Skeletal muscle satellite cell (primary cell): Measurements from ENCODE around the gene XYLT1.

ENCODE experiments used
- H3K27me3 ChIP-seq: 2 replicates; pipeline ENCODE4 v1.7.0; 2013; ENCODE audit warnings: low read length; ENCODE audit not compliant: control insufficient read depth, insufficient read depth
- H3K36me3 ChIP-seq: 2 replicates; pipeline ENCODE4 v1.7.0; 2013; ENCODE audit warnings: mild to moderate bottlenecking, control low read depth, low read length; ENCODE audit not compliant: insufficient read depth
- H3K4me1 ChIP-seq: 2 replicates; pipeline ENCODE4 v1.7.0; 2013; ENCODE audit warnings: low read length; ENCODE audit not compliant: control insufficient read depth, insufficient read depth
- H3K4me2 ChIP-seq: 2 replicates; pipeline ENCODE4 v1.7.0; 2013; ENCODE audit warnings: mild to moderate bottlenecking, low read length
- H3K4me3 ChIP-seq: 2 replicates; pipeline ENCODE4 v1.7.0; 2013; ENCODE audit warnings: low read length
- H3K9ac ChIP-seq: 2 replicates; pipeline ENCODE4 v1.7.0; 2013; ENCODE audit warnings: mild to moderate bottlenecking, low read depth, low read length, moderate library complexity
- H3K9me3 ChIP-seq: replicated peaks from 2 replicates; pipeline ENCODE4 v1.7.0; 2013; ENCODE audit warnings: mild to moderate bottlenecking, control low read depth, low read length

XYLT1 gene

DNA sequence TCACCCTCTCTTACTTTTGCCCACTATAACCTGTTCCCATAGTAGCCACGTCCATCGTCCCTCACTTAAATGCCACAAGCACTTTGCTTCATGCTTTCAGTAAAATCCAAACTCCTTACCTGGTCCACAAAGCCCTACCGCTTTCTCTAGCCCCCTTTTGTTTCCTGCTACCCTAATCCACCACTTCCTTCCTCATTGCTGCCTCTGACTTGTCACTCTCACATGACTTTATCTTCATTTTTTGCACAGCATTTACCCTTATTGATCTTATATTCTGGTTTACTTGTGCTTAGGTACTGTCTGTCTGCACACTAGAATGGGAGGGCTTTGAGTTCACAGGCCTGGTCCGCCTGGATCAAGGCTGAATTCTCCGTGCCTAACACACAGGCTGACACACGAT is 340.0 kb downstream of the XYLT1 start:
- Histone ChIP-seq H3K36me3 (peaks cover 35% of the 10 kb centered on the region), H3K4me2 (no peak overlapping the region), H3K4me1 (no peaks in the 10 kb centered on the region), H3K9ac (no peak overlapping the region), H3K9me3 (no peaks in the 10 kb centered on the region), H3K4me3 (no peak overlapping the region), H3K27me3 (no peaks in the 10 kb centered on the region)

DNA sequence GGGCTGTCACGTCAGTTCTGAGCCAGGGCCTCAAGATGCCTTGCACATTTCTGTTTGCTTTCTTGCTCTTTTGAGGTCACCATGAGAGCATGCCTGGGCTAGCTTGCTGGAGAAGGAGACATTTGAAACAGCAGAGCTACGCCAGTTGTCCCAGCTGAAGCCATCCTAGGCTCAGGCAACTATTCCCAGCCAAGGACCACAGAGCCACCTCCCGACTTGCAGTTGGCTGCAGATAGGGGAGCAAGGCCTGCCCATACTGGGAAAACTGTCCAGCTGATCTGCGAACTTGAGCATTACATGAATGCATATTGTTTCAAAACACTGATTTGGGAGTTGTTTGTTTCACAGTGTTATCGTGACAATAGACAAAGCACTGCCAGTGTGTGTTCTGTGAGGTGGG is 340.8 kb downstream of the XYLT1 start:
- Histone ChIP-seq H3K9me3 (no peaks in the 10 kb centered on the region), H3K4me2 (no peak overlapping the region), H3K9ac (no peak overlapping the region), H3K4me1 (no peaks in the 10 kb centered on the region), H3K36me3 (peaks cover 41% of the 10 kb centered on the region), H3K4me3 (no peak overlapping the region), H3K27me3 (no peaks in the 10 kb centered on the region)

- no peaks in the 10 kb centered on the region for H3K9me3 ChIP-seq
- no peak overlapping the region for H3K9ac ChIP-seq
- no peak overlapping the region for H3K4me3 ChIP-seq
- peaks cover 36% of the 10 kb centered on the region for H3K36me3 ChIP-seq
- no peaks in the 10 kb centered on the region for H3K4me1 ChIP-seq
- H3K27me3 ChIP-seq: no peaks in the 10 kb centered on the region
- H3K4me2 ChIP-seq: no peak overlapping the region
Measured at GRCh38 chr16:17128791-17129190, 342.0 kb downstream of the XYLT1 start.

DNA sequence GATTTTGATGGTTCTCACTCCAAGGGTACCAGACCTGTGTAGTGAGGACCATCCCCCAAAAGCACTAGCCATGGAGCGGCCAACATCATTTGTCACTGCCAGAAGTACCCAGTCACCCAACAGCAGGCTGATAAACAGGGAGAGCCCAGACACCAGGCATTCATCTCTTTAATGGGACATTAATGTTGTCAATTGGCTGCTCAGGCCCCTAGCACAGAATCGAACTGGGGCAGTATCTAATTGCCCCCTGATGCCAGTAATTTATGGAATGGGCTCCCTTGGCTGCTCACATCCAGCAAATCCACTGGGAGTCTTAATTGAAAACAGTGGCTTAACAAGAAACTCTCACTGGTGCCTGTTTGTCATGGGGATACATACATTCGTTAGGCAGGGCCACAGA is 344.6 kb downstream of the XYLT1 start:
- no peaks in the 10 kb centered on the region for H3K27me3 ChIP-seq
- no peaks in the 10 kb centered on the region for H3K9me3 ChIP-seq
- peaks cover 26% of the 10 kb centered on the region for H3K36me3 ChIP-seq
- no peaks in the 10 kb centered on the region for H3K4me1 ChIP-seq
- no peak overlapping the region for H3K4me2 ChIP-seq
- H3K9ac ChIP-seq: no peak overlapping the region
- no peak overlapping the region for H3K4me3 ChIP-seq

GRCh38 chr16:17125671-17126070 is 345.1 kb downstream of the XYLT1 start:
- peaks cover 26% of the 10 kb centered on the region for H3K36me3 ChIP-seq

DNA sequence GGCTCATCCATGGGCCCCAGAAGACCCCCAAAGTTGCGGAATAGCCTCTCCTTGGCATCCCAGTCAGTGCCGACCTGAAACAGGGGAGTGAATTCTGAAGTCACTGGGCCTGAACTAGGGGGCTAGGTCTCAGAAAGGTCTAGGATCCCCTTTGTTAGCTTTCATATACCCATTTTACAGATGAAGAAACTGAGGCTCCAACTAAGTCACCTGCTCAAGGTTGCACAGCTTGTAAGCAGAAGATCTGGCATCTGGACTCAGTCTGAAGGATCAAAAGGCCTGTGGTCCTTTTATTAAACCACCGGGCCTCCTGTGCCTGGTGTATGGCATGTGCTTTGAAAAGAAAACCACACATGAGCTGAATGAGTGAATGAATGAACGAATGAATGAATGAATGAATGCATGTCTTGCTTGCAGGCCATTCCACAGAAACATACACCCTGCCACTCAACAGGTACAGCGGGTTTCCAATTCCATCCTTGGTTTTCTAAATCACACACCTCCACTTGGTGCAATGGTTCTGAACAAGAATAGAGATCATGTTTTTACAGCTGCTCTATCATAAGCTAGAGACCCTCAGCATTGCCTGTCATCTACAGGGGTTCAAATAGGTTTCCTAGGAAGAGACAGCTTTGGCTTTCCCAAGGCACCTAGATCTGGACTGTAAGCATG is 352.7 kb downstream of the XYLT1 start:
- no peaks in the 10 kb centered on the region for H3K4me1 ChIP-seq
- H3K9me3 ChIP-seq: no peaks in the 10 kb centered on the region
- peaks cover 16% of the 10 kb centered on the region for H3K36me3 ChIP-seq
- H3K27me3 ChIP-seq: no peaks in the 10 kb centered on the region
- no peak overlapping the region for H3K4me2 ChIP-seq
- H3K4me3 ChIP-seq: no peak overlapping the region
- no peak overlapping the region for H3K9ac ChIP-seq

More at GRCh38 chr16:17125671-17126070, 345.1 kb downstream of the XYLT1 start:
- no peaks in the 10 kb centered on the region for H3K27me3 ChIP-seq
- H3K9me3 ChIP-seq: no peaks in the 10 kb centered on the region
- H3K4me2 ChIP-seq: no peak overlapping the region
- no peak overlapping the region for H3K9ac ChIP-seq
- no peaks in the 10 kb centered on the region for H3K4me1 ChIP-seq
- no peak overlapping the region for H3K4me3 ChIP-seq

DNA sequence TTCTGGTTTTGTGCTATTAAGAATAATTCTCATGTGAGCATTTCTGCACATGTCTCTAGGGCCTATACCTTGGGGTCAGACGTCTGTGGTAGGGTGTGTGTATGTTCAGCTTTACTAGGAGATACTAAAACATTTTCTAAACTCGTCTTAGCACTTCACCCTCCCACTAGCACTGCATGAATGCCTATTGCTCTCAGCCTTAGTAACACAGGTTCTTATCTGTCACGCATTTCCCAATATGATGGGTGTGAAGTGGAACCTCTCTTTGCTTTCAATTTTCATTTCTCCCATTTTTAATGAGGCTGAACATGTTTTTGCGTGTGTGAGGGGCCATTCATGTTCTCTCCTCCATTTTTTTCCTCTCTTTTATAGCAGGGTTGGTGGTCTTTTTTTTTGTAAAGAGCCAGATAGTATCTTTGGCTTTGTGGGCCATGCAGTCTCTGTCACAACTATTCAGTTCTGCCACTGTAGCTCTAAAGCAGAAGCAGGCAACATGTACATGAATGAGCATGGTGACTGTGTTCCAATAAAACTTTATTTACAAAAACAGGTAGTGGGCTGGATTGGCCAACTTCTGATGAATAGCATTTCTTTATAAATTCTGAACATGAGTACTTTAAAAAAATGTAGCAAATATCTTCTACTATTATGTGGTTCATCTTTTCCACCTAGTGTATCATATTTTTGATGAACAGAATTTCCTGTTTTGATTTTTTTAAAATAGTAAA is 354.0 kb downstream of the XYLT1 start:
- H3K36me3 ChIP-seq: peaks cover 16% of the 10 kb centered on the region

GRCh38 chr16:17109413-17109812 is 361.3 kb downstream of the XYLT1 start:
- no peaks in the 10 kb centered on the region for H3K4me1 ChIP-seq
- H3K27me3 ChIP-seq: no peaks in the 10 kb centered on the region
- H3K36me3 ChIP-seq: peaks cover 17% of the 10 kb centered on the region
- H3K4me2 ChIP-seq: no peak overlapping the region
- no peak overlapping the region for H3K4me3 ChIP-seq
- no peak overlapping the region for H3K9ac ChIP-seq
- H3K9me3 ChIP-seq: no peaks in the 10 kb centered on the region

More for the DNA sequence above, 354.0 kb downstream of the XYLT1 start:
- Histone ChIP-seq H3K4me1 (no peaks in the 10 kb centered on the region), H3K27me3 (no peaks in the 10 kb centered on the region), H3K4me2 (no peak overlapping the region), H3K9me3 (no peaks in the 10 kb centered on the region), H3K9ac (no peak overlapping the region), H3K4me3 (no peak overlapping the region)

GRCh38 chr16:17108596-17108995 is 362.2 kb downstream of the XYLT1 start:
- no peak overlapping the region for H3K4me3 ChIP-seq
- H3K9me3 ChIP-seq: no peaks in the 10 kb centered on the region
- no peak overlapping the region for H3K9ac ChIP-seq
- H3K4me1 ChIP-seq: no peaks in the 10 kb centered on the region
- peaks cover 12% of the 10 kb centered on the region for H3K36me3 ChIP-seq
- H3K4me2 ChIP-seq: no peak overlapping the region
- no peaks in the 10 kb centered on the region for H3K27me3 ChIP-seq

DNA sequence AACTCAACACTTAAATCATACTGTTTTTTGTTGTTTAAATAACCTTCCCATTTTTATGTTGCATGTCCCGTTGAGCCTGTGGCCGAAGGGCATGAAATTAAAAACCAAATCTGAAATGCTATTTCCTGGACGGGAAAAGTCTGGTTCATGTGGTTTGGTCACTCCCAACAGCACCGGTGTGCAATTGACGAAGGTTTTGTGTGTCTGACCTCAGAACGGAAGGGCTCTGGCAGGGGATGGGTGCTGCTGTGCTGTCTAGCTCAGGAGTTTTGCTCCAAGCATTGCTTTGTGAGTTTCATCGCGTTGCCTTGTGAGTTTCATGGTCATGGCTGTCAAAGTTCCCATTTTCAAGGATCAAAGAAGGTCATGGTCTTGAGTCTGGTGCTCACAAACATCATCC is 363.3 kb downstream of the XYLT1 start:
- H3K27me3 ChIP-seq: no peaks in the 10 kb centered on the region
- H3K9ac ChIP-seq: no peak overlapping the region
- no peaks in the 10 kb centered on the region for H3K4me1 ChIP-seq
- no peak overlapping the region for H3K4me3 ChIP-seq
- peaks cover 12% of the 10 kb centered on the region for H3K36me3 ChIP-seq
- no peak overlapping the region for H3K4me2 ChIP-seq
- H3K9me3 ChIP-seq: no peaks in the 10 kb centered on the region

GRCh38 chr16:17106243-17106791 is 364.4 kb downstream of the XYLT1 start:
- Histone ChIP-seq H3K27me3 (no peaks in the 10 kb centered on the region), H3K36me3 (peaks cover 12% of the 10 kb centered on the region)

More at GRCh38 chr16:17106243-17106791, 364.4 kb downstream of the XYLT1 start:
- Histone ChIP-seq H3K9ac (no peak overlapping the region), H3K4me2 (no peak overlapping the region), H3K9me3 (no peaks in the 10 kb centered on the region), H3K4me1 (no peaks in the 10 kb centered on the region), H3K4me3 (no peak overlapping the region)
